ENCODE results near the gene UBAP1. TPM values are rescaled to one million over a fixed set of nuclear protein-coding genes. Genes with fewer than 3 reads are reported as not detected.
"Not testable (repeated sequence)": the region's sequence is repeated elsewhere in the genome, so short reads cannot be mapped to it uniquely, and the experiment has no call there.

UBAP1 gene
- total RNA-seq, 1 donor, result 79.0 TPM

GRCh38 chr9:34169125-34169524 is 9.7 kb upstream of the UBAP1 start:
- Histone ChIP-seq H3K4me3 (ENCODE audit: low read length) (no peak overlapping the region), H3K9me3 (ENCODE audit: low read depth, low read length) (no peaks in the 10 kb centered on the region), H3K4me1 (ENCODE audit: insufficient read depth, low read length) (peaks cover 23% of the 10 kb centered on the region), H3K27me3 (ENCODE audit: insufficient read depth, low read length) (no peaks in the 10 kb centered on the region)

- H3K9me3 ChIP-seq (ENCODE audit: low read depth, low read length), result no peaks in the 10 kb centered on the region
- H3K4me1 ChIP-seq (ENCODE audit: insufficient read depth, low read length), result peaks cover 23% of the 10 kb centered on the region
- H3K4me3 ChIP-seq (ENCODE audit: low read length), result no peak overlapping the region
- no peaks in the 10 kb centered on the region for H3K27me3 ChIP-seq (ENCODE audit: insufficient read depth, low read length)
Observed at GRCh38 chr9:34170237-34170991, 8.4 kb upstream of the UBAP1 start.

GRCh38 chr9:34171753-34172535 is 6.9 kb upstream of the UBAP1 start:
- no peaks in the 10 kb centered on the region for H3K27me3 ChIP-seq (ENCODE audit: insufficient read depth, low read length)
- no peaks in the 10 kb centered on the region for H3K9me3 ChIP-seq (ENCODE audit: low read depth, low read length)
- peaks cover 23% of the 10 kb centered on the region for H3K4me1 ChIP-seq (ENCODE audit: insufficient read depth, low read length)
- no peak overlapping the region for H3K4me3 ChIP-seq (ENCODE audit: low read length)

- no peak overlapping the region for H3K4me3 ChIP-seq (ENCODE audit: low read length)
- peaks cover 37% of the 10 kb centered on the region for H3K4me1 ChIP-seq (ENCODE audit: insufficient read depth, low read length)
- H3K9me3 ChIP-seq (ENCODE audit: low read depth, low read length), result no peaks in the 10 kb centered on the region
- H3K27me3 ChIP-seq (ENCODE audit: insufficient read depth, low read length), result no peaks in the 10 kb centered on the region
Observed at GRCh38 chr9:34176089-34176488, 2.8 kb upstream of the UBAP1 start.

GRCh38 chr9:34177593-34178435 is 1.0 kb upstream of the UBAP1 start:
- H3K9me3 ChIP-seq (ENCODE audit: low read depth, low read length), result no peaks in the 10 kb centered on the region
- H3K4me1 ChIP-seq (ENCODE audit: insufficient read depth, low read length), result peaks cover 25% of the 10 kb centered on the region
- H3K4me3 ChIP-seq (ENCODE audit: low read length), result peak overlapping the region; percentile 94
- no peaks in the 10 kb centered on the region for H3K27me3 ChIP-seq (ENCODE audit: insufficient read depth, low read length)

GRCh38 chr9:34179213-34180136 is 632 bp downstream of the UBAP1 start:
- Histone ChIP-seq H3K4me1 (ENCODE audit: insufficient read depth, low read length) (peaks cover 25% of the 10 kb centered on the region), H3K27me3 (ENCODE audit: insufficient read depth, low read length) (no peaks in the 10 kb centered on the region), H3K9me3 (ENCODE audit: low read depth, low read length) (no peaks in the 10 kb centered on the region), H3K4me3 (ENCODE audit: low read length) (peak overlapping the region; percentile 94)

GRCh38 chr9:34185778-34186551 is 7.1 kb downstream of the UBAP1 start:
- Histone ChIP-seq H3K9me3 (ENCODE audit: low read depth, low read length) (no peaks in the 10 kb centered on the region), H3K4me3 (ENCODE audit: low read length) (no peak overlapping the region), H3K4me1 (ENCODE audit: insufficient read depth, low read length) (peaks cover 53% of the 10 kb centered on the region), H3K27me3 (ENCODE audit: insufficient read depth, low read length) (no peaks in the 10 kb centered on the region)

GRCh38 chr9:34187891-34188240 is 9.0 kb downstream of the UBAP1 start:
- Histone ChIP-seq H3K4me3 (ENCODE audit: low read length) (no peak overlapping the region), H3K9me3 (ENCODE audit: low read depth, low read length) (no peaks in the 10 kb centered on the region), H3K4me1 (ENCODE audit: insufficient read depth, low read length) (peaks cover 55% of the 10 kb centered on the region), H3K27me3 (ENCODE audit: insufficient read depth, low read length) (no peaks in the 10 kb centered on the region)

- Histone ChIP-seq H3K9me3 (ENCODE audit: low read depth, low read length) (no peaks in the 10 kb centered on the region), H3K27me3 (ENCODE audit: insufficient read depth, low read length) (no peaks in the 10 kb centered on the region), H3K4me3 (ENCODE audit: low read length) (no peak overlapping the region), H3K4me1 (ENCODE audit: insufficient read depth, low read length) (peaks cover 51% of the 10 kb centered on the region)
Observed at GRCh38 chr9:34190996-34191892, 12.4 kb downstream of the UBAP1 start.

- Histone ChIP-seq H3K9me3 (ENCODE audit: low read depth, low read length) (no peaks in the 10 kb centered on the region), H3K4me3 (ENCODE audit: low read length) (no peak overlapping the region), H3K4me1 (ENCODE audit: insufficient read depth, low read length) (peaks cover 36% of the 10 kb centered on the region), H3K27me3 (ENCODE audit: insufficient read depth, low read length) (no peaks in the 10 kb centered on the region)
Observed at GRCh38 chr9:34195143-34195542, 16.3 kb downstream of the UBAP1 start.

- H3K4me1 ChIP-seq (ENCODE audit: insufficient read depth, low read length), result peaks cover 26% of the 10 kb centered on the region
Observed at GRCh38 chr9:34197286-34197685, 18.4 kb downstream of the UBAP1 start.

GRCh38 chr9:34197756-34198711 is 19.2 kb downstream of the UBAP1 start:
- no peaks in the 10 kb centered on the region for H3K9me3 ChIP-seq (ENCODE audit: low read depth, low read length)
- peaks cover 23% of the 10 kb centered on the region for H3K4me1 ChIP-seq (ENCODE audit: insufficient read depth, low read length)
- no peak overlapping the region for H3K4me3 ChIP-seq (ENCODE audit: low read length)
- no peaks in the 10 kb centered on the region for H3K27me3 ChIP-seq (ENCODE audit: insufficient read depth, low read length)

More at GRCh38 chr9:34197286-34197685, 18.4 kb downstream of the UBAP1 start:
- H3K9me3 ChIP-seq (ENCODE audit: low read depth, low read length); H3K4me3 ChIP-seq (ENCODE audit: low read length); H3K27me3 ChIP-seq (ENCODE audit: insufficient read depth, low read length): not testable (repeated sequence)
